Measurements from ENCODE around the gene ANKS3.

The ANKS3 gene

DNA sequence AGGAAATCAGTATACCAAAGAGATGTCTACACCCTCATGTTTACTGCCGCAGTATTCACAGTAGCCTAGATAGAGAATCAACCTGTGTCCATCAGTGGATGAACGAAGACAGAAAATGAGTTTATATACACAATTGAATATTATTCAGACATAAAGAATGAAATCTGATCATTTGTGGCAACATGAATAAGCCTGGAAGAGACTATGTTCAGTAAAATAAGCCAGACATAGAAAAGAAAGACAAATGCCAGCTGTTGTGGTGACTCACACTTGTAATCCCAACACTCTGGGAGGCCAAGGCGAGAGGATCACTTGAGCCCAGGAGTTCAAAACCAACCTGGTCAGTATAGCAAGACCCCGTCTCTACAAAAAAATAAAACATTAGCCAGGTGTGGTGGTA lies 24.6 kb downstream of the ANKS3 start:
- H3K4me3 ChIP-seq (ENCODE audit: low read depth, low read length): no peak overlapping the region
- TF ChIP-seq, protein P1, sequence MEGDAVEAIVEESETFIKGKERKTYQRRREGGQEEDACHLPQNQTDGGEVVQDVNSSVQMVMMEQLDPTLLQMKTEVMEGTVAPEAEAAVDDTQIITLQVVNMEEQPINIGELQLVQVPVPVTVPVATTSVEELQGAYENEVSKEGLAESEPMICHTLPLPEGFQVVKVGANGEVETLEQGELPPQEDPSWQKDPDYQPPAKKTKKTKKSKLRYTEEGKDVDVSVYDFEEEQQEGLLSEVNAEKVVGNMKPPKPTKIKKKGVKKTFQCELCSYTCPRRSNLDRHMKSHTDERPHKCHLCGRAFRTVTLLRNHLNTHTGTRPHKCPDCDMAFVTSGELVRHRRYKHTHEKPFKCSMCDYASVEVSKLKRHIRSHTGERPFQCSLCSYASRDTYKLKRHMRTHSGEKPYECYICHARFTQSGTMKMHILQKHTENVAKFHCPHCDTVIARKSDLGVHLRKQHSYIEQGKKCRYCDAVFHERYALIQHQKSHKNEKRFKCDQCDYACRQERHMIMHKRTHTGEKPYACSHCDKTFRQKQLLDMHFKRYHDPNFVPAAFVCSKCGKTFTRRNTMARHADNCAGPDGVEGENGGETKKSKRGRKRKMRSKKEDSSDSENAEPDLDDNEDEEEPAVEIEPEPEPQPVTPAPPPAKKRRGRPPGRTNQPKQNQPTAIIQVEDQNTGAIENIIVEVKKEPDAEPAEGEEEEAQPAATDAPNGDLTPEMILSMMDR (IDR thresholded peaks at IDR 0.05; ENCODE audit: low read depth, low read length): no peak

DNA sequence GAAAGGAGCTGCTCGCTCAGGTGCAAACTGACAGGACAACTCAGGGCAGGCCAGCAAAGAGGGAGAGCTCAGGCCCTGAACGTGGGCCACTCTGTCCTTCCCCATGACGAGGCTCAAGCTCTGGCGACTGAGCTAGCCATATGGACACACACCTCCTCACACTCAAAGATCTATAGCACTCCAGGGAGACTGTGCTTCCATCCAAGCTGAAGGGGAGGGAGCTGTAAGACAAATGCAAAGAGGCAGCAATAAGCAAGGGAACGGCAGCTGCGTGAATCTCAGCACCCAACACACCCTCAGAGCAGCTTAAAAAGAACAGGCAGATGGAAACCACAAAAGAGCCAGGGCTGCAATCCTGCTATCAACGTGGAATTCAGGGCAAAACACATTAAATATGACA lies 27.2 kb downstream of the ANKS3 start:
- H3K4me3 ChIP-seq (ENCODE audit: low read depth, low read length): no peak overlapping the region
- TF ChIP-seq, protein P1 (IDR thresholded peaks at IDR 0.05; ENCODE audit: low read depth, low read length): no peak

DNA sequence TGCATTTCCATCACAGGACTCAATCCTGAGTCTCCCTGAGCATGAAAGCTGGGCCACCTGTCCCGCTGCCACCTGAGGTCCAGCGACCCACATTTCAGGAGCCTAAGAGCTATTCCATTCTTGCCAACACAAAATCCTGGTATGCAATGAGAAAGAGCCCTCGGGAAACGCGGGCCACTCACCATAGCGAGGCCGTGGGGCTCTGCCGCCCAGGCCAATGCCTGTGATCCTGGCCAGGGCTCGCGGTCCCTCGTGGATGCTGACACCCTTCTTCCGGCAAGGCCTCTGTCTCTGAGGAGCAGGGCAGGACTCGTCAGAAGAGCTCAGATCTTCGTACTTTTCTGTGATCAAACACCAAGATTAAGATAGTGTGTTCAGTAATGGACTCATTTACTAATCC lies 29.2 kb downstream of the ANKS3 start:
- TF ChIP-seq, protein P1 (IDR thresholded peaks at IDR 0.05; ENCODE audit: low read depth, low read length): no peak
- no peak overlapping the region for H3K4me3 ChIP-seq (ENCODE audit: low read depth, low read length)

DNA sequence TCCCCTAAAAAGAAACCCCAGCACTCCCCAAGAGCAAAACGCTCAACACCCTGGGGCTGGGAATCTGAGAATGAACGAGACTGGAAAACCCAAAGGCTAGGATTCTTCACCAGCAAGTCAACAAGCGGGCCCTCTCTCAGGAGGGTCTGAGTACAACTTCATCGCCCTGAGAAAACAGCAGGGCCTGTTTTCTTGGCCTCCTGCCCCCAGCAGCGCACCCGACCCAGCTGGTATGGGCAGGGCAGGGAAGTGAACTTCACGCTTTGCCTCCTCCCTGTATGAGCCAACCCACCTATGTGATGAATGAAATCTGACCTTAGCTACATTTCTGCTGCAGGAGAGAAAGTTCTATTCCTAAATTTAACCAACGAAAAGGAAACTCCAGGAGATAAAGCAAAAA lies 29.6 kb downstream of the ANKS3 start:
- no peak overlapping the region for H3K4me3 ChIP-seq (ENCODE audit: low read depth, low read length)
- TF ChIP-seq, protein P1 (IDR thresholded peaks at IDR 0.05; ENCODE audit: low read depth, low read length): no peak

DNA sequence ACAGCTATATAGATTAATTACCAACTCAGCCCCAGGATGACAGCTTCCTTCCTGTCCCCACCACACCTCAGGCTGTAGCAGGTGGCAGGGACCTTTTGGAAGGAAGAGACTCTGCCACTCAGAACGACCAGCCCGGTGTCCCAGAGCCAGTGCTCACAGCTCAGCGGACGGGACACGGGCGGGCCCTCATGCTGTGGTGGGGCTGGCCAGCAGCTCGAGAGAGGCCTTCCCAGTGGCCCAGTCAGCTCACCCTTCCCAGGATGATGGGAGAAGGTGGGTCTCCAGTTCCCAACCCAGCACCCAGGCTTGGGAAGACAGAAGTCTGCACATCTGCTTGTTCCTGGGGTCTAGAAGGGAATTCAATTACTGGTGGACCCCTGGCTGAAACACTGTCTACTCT lies 30.2 kb downstream of the ANKS3 start:
- TF ChIP-seq, protein P1 (IDR thresholded peaks at IDR 0.05; ENCODE audit: low read depth, low read length): no peak
- H3K4me3 ChIP-seq (ENCODE audit: low read depth, low read length): no peak overlapping the region

DNA sequence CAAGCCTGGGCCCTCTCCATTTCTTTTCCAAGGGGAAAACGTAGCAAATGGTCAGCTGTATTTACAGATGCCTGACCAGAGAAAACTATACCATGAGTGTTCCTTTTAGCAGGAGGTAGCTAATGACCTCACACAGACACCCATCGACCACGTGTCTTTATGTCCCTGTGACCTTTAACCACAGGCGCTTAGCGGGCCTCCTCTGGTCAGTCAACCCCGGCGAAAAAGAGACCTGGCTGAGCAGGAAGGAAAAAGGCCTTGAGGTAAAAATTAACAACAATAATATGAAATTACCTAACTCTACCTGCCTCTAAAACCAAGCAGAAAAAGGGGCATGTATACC lies 31.6 kb downstream of the ANKS3 start:
- H3K4me3 ChIP-seq (ENCODE audit: low read depth, low read length): no peak overlapping the region
- TF ChIP-seq, protein P1 (IDR thresholded peaks at IDR 0.05; ENCODE audit: low read depth, low read length): no peak

DNA sequence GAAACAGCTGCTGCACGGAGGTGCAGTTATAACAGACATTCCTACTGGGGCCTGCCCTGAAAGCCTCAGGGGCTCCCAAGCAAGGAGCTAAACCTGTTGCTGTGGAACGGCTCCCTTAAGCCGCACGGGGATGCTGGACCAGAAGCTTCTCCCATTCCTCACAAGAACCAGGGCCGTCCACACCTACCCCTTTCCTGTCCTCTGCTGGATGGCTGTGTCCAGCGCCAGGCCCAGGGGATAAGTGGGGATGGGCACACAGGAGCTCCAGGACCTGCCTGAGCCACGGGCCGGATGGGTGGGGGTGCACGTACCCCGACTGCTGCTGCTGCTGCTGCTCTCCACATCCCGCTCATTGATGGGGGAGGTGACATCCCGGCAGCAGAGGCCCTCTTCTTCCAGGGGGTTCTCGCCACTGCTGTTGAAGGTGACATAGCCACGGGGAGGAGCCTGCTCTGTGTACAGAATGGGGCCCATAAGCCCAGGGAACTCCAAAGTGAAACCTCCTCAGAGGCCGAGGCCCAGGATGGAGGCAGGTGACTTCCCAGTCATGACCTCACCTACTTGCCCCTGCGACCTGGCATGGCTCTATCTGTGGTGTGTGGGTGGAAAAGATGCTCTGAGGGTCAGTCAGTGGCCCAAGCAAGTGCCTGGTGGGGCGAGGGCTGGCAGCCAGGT lies 32.1 kb downstream of the ANKS3 start:
- TF ChIP-seq, protein P1 (IDR thresholded peaks at IDR 0.05; ENCODE audit: low read depth, low read length): no peak
- H3K4me3 ChIP-seq (ENCODE audit: low read depth, low read length): no peak overlapping the region
